ENCODE measurements around the gene LIN7C.
"Not testable (repeated sequence)": the region's sequence is repeated elsewhere in the genome, so short reads cannot be mapped to it uniquely, and the experiment has no call there.

The LIN7C gene, protein sequence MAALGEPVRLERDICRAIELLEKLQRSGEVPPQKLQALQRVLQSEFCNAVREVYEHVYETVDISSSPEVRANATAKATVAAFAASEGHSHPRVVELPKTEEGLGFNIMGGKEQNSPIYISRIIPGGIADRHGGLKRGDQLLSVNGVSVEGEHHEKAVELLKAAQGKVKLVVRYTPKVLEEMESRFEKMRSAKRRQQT

DNA sequence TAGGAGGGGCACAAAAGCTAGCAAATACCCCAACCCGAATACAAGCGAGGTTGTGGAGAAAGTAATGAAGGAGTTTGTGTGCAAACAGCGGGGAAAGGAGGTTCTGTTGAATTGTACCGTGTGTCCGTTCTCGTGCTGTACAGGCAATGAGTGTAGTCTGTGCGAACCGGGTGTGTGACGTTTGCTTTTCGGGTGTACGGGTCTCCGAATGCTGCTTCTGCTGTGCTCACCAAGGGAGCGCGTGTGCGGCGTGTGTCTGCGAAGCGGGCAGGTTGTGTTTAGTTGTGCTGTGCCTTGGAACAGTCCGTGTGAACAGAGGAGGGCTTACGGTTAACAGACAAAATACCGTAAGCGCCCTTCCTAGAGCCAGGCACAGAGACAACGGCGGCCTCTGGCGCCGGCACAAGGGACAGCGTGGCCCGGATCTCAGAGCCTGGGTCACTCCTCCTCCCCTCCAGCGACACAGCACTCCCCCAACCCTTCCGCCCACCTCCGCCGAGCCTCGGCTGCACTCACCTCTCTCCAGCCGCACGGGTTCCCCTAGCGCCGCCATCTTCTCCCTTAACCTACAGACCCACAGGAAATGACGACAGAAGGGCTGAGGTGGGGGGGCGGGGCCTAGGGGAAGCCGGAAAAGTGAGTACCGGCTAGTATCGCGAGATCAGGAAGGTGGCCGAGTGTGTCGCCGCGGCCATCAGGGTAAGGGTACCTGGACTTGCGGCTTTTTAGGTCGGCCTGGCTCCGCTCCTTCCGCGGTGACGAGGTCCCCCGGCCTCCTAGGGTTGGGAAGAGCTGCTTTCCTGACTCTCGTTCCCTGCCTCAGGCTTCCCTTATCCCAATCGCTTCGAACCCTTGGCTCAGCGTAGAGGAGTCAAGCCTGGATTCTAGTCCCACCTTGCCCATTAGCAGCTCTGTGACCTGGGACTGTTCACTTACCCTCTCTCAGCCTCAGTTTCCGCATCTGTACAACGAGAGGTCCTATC lies at the start of gene LIN7C:
Gene LIN7C (minus strand): TSS at position 570 of the 983 bp plus-strand sequence. CDS start 17 bp downstream, at position 553.
- DNase-seq, result peak; percentile 93

DNA sequence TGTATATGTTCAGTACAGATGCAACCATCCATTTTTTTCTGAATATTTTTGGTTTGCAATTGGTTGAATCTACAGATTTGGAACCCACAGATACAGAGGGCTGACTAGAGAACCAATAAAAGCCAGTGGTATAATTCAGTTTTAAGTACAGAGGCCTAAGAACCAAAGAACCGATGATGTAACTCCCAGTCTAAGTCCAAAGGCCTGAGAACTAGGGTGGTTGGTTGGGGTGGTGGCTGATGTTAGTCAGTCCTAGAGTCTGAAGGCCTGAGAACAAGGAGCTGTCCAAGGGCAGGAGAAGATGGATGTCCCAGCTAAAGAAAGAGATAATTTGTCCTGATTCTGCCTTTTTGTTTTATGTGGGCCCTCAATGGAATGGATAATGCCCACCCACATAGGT lies 48.7 kb upstream of the LIN7C start:
- no peak for DNase-seq

DNA sequence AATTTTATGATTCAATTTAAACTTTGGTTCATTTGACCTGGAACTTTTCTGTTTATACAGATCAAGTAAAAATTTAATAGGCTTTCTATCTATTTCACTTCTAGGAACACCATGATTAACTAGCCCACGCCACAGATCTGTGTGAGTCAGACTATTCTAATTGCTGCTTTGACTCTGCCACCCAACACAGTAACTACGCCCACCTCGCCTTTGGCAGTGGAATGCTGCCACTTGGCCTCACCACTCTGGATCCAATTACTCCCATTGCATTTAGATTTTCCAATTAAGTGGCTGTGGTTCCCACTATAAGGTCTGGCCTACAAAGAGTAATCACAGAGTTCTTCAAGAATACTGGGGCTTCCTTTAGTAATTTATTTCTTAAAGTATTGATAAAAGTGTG lies 46.6 kb upstream of the LIN7C start:
- no peak for DNase-seq

DNA sequence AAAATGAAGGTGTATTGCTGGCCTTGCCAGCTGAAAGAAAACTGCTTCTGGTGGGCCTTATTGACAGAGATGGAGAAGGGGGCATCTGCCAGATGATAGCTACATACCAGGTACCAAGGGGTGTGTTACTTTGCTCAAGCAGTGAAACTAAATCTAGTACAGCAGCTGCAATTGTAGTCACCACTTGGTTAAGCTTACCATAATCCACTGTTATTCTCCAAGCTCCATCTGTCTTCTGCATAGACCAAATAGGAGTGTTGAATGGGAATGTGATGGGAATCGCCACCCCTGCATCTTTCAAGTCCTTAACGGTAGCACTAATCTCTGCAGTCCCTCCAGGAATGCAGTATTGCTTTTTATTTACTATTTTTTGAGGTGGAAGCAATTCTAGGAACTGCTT lies 45.8 kb upstream of the LIN7C start:
- DNase-seq, result no peak

DNA sequence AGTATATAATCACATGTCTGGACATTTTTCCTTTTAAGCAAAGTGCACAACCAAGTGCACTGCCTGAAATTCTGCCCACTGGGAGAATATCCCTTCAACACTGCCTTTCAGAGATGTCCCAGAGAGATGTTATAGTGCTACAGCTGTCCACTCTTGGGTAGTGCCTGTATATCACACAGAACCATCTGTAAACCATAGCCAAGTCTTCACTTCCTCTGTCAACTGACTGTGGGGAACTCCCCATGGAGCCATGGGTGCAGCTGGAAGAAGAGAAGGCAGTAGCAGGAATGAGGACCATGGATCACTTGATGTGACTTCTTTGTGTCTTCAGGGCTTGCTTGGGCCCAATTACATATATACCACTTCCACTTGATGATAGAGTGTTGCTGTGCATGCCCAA lies 44.6 kb upstream of the LIN7C start:
- no peak for DNase-seq

DNA sequence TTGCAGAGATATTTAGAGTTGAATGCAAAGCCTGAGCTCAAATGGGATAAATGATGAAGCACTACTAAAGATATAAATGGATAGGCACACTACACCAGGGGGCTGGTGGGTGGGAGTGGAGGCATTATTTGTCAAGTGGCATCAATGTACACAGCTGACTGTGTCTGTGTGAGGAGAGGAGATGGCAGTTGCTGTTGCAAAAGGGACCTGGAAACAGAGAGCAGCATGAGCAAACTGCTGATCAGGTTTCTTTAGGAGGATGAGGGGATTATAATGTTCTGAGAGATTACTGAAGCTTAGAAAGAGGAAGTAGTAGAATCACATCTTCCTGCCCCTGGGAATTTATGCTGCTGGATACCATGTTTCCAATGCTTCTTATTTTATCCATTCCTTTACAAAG lies 39.4 kb upstream of the LIN7C start:
- no peak for DNase-seq

DNA sequence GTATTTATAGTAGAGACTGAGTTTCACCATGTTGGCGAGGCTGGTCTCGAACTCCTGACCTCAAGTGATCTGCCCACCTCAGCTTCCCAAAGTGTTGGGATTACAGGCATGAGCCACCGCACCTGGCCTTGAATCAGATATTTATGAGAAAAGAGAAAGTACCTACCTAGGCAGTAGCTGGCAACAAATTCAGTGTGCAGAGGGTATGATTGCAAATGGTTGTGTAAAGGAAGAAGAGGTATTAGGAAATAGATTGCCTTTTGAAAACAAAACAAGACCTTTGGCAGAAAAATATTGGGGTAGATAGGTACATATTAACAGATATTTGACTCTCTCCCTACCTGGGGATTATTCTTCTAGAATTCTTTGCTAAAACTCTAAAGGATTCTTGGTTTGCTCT lies 38.5 kb upstream of the LIN7C start:
- no peak for DNase-seq

DNA sequence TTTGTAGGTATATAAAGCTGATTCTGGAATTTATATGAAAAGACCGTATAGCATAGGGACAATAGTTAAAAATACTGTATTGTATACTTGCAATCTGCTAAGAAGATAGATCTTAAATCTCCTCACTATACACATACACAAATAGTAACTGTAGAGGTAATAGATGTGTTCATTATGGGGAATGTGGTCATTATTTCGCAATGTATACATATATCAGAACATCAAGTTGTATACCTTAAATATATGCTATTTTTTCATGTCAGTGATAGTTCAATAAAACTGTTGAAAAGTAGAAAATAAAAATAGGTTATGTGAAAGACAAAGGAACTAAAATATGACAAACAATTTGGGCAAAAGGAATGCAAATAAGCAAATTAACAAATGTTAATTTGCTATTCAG lies 35.2 kb upstream of the LIN7C start:
- no peak for DNase-seq

DNA sequence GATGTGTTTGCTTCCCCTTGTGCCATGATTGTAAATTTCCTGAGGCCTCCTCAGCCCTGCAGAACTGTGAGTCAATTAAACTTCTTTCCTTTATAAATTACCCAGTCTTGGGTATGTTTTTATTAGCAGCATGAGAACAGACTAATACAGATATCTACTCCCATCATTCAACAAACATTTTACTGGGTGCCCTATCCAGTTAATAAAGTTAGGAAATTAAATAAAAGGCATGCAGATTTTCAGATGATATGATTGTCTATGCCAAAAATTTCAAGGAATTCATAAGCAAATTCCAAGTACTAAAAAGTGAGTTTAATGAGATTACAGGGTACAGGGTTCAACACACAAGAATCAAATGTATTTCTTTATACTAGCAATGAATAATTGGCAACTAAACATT lies 33.5 kb upstream of the LIN7C start:
- DNase-seq, result no peak

DNA sequence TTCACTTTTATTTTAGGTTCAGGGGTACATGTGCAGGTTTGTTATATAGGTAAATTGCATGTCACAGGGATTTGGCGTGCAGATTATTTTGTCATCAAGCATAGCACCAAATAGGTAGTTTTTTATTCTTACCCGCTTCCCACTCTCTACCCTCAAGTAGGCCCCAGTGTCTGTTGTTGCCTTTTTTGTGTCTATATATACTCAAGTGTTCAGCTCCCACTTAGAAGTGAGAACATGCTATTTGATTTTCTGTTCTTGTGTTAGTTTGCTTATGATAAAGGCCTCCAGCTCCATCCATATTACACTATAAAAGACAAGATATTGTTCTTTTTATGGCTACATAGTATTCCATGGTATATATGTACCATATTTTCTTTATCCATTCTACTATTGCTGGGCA lies 28.5 kb upstream of the LIN7C start:
- no peak for DNase-seq

DNA sequence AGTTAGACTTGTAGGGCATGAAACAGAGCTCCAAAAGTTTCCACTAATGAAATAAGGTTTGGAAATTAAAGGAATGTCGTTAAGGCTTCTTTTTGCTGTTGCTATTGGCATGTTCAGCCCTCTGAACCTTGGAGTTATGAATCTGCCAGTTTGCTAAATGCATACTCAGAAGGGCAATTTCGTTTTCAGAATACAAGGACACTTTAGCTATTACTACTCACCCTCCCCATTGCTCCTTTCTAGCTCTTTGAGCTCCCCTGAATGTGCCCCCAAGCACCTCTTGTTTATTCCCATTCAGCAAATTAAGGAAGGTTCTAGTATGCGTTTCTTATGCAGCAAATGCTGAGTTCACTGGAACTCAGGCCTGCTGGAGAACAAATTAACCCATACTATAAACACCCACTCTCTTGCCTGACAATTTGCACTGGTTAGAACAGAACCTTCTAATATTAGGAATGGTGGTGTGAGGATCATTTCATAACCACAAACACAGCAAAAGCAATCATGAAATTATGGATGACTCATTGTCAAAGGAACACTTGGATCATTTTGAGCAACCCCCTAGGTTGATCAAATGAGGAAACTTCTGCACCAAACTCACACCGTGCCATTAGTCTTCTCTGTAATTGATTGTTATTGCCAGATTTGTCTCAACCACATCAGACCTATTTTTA lies 26.2 kb upstream of the LIN7C start:
- DNase-seq, result no peak

DNA sequence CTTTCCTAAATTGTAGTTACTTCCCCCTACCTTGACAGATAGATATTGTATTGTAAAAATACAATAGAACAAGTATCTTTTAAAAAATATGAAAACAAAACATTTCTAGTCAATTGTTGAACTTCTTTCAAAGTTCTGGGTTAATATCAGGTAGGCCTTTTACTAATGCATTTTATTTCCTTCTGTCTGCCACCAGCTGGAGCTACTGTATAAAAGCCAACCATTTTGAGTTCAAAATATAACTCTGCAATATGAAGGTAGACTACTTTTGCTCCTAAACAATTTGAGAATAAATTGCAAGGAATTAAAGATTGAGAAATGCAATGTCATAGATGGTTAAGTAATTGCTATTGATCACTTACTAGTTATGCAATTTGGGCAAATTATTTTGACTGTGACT lies 22.1 kb upstream of the LIN7C start:
- DNase-seq, result no peak

DNA sequence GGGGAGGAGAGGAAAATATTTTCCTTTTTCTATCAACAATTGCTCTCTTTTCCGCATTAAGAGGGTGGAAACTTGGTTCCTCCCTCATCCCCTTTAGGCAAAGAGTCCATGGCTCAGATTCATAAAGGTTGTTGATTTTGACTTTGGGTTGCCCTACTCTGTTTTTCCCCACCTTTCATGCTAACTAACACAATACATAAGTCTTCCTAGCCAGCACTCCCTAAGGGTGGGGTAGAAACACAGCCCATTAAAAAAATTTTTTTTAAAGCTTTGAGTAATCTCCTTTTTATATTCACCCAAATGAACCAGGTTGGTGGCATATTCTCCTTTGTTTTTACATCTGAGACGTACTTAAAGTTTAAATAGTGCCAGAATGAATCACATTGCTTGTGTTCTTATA lies 20.0 kb upstream of the LIN7C start:
- DNase-seq, result no peak

DNA sequence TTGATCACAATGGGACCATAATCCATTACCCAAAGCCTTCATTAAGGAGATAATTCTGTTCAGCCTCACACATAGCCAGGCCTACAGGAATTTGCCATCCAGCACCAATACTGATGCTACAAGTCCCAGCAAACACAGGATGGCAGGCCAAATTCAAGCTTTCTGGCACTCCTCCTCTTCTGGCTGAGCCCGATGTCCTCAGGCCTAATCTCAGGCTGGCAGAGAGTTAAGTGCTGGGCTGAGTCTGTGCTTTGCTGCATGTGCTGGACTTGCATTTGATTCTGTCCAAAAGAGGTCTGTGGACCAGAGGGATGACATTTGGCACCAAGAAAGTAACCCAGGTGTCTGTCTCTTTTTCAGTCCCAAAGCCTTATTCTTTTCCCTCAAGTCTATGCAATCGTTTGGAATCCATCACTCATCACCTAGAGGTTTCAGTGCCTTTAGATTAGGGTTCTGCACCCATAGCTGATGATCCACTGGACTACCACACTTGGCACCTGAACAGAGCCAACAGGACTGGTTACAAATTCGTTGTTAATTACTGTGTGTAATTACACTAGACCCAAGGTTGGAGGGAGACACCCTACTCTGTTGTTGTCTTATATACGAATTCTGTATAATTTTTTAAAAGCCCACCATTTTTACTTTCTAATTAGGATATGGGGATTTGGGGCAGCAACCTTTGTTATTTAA lies 19.4 kb upstream of the LIN7C start:
- no peak for DNase-seq

DNA sequence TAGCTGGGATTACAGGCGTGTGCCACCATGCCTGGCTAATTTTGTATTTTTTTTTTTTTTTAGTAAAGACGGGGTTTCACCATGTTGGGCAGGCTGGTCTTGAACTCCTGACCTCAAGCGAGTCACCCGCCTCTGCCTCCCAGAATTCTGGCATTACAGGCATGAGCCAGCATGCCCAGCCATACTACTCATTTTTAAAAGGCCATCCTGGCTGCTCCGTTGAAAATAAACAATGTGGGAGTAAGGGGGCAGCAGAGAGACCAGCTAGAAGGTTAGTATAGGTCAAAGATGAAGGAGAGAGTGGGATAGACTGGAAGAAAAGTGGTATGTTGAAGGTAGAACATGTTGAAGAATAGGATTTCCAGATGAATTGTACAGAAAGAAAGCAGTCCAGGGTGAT lies 17.6 kb upstream of the LIN7C start:
- no peak for DNase-seq

DNA sequence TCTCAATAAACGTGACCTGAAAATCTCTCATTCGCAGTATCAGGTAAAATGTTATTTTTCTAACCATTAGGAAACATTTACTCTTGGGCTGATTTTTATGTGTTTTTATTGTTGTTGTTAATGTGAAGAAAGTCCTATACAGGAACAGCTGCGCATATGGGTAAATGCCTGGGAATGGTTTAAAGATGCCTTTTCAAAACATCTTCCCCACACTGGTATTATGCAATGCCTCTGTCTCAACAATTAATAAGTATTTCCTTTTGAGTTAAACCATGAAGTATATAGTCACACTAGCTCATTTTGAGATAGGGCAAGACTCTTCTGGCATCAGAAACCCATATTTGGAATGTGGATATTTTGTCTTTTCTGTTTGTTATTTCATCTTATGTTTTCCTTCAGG lies 13.7 kb upstream of the LIN7C start:
- no peak for DNase-seq

DNA sequence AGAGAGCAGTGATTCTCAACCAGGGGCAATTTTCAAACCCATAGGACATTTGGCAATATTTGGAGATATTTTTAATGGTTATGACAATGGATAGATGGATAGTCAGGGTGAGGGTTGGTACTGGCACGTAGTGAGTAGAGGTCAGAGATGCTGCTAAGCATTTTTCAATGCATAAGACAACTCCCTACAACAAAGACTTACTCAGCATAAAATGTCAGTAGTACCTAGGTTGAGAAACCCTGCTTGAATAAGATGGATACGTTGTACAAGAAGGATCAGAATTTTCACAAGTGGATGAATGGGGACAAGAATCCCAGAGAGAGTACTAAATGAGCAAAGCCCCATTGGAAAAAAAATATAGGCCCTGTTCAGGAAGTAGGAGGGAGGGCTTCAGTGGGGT lies 11.9 kb upstream of the LIN7C start:
- no peak for DNase-seq

DNA sequence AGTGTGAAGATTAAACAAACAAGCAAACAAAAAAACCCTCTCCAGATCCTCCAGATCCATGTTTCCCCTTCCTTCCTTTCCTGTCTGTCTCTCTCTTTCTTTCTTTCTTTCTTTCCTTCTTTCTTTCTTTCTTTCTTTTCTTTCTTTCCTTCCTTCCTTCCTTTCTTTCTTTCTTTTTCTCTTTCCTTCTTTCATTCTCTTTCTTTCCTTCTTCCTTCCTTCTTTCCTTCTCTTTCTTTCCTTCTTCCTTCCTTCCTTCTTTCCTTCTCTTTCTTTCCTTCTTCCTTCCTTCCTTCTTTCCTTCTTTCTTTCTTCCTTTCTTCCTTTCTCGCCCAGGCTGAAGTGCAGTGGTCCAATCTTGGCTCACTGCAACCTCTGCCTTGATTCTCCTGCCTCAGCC lies 10.9 kb upstream of the LIN7C start:
- DNase-seq, result not testable (repeated sequence)

DNA sequence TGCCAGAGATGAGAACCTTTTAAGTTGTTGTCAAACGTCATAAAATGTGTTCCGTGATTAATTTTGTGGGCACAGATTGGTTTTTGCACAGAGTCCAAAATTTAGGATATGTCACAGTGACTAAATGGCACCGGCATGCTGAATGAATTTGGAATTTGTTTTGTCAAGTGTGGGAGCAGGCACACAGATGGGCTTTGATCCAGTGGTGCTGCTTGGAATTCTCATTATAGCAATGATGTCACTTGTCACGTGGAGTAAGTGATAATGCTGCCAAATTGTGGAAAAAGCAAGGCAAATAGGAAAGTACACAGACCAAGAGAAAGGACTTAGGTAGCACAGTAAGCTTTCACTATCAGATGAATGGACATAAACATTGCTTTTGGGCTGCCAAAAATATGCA lies 8.0 kb upstream of the LIN7C start:
- no peak for DNase-seq

DNA sequence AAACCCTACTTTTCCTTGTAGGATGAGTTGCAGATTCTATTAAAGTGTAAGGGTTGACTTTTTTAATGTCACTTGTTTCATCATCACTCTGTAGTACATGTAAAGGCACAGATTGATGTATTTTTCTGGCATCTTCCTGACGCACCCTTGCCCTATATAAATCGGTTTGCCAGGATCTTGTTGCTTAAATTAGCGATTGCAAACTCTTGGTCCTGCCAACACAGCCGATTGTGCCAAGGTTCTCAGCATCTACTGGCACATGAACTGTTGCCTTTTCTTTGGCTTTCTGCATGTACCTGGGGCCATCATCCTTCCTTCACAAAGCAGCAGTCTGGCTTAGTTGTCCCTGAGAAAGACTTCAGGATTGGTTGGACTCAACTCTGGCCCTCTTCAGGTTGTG lies 7.5 kb upstream of the LIN7C start:
- no peak for DNase-seq

DNA sequence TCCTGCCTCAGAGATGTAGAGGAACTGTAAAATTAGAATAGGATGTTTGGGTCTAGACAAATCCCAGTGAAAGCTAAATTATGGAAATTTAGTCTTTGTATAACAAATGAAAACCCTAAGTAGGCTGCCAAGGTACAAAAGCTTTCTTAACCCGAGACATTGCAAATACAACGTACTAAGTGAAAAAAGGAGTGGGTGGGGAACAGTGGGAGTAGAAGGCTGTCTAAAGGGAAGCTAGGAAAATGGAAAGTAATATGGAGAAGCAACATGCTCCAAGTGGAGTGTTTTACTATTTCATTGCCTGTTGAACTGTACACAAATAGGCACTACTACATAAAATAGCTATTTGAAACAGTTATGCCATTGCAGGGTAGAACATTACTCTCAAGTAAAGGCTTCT lies 6.8 kb upstream of the LIN7C start:
- no peak for DNase-seq

DNA sequence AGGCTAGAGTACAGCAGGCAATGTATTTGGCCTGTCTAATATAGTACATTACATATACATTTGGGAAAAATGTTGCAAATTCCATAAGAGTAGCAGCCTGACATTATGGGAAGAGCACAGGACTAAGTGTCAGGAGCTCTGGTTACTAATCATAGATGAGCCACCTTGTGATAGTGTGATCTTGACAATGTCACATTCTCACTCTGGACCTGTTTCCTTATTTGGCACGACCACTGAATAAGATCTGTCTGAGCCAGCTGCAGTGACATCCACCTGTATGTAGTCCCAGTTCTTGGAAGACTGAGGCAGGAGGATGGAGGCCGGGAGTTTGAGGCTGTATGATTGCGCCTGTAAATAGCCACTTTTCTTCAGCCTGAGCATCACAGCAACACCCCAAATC lies 5.7 kb upstream of the LIN7C start:
- no peak for DNase-seq

DNA sequence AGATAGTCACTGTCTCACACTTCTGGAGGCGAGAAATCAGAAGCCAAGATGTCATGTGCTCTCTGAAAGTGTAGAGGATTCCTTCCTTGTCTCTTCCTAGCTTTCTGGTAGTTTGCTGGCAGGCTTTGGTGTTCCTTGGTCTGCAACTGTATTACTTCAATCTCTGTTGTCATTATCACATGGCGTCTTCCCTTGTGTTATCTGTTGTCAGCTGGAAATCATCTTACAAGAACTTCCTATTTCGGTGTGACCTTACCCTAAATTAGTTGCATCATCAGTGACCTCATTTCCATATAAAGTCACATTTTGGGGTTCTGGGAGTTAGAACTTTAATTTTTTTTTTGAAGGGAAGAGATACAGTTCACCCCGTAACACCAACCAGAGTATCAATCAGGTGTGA lies 3.3 kb upstream of the LIN7C start:
- no peak for DNase-seq

All from stimulated activated CD8-positive, alpha-beta memory T cell treated with anti-CD3 and anti-CD28 coated beads, Interleukin-4, amount 100 ng/mL, for 48 hours (primary cell).